Femur (tissue), 1 donor: ENCODE measurements around the gene INTS6.

Experiments used
- DNase-seq: peaks from one replicate; pipeline ENCODE4 v3.0.0-alpha.2; 2017

INTS6 gene

GRCh38 chr13:51397262-51397941 lies 55.4 kb downstream of the INTS6 start:
- DNase-seq = no peak

DNA sequence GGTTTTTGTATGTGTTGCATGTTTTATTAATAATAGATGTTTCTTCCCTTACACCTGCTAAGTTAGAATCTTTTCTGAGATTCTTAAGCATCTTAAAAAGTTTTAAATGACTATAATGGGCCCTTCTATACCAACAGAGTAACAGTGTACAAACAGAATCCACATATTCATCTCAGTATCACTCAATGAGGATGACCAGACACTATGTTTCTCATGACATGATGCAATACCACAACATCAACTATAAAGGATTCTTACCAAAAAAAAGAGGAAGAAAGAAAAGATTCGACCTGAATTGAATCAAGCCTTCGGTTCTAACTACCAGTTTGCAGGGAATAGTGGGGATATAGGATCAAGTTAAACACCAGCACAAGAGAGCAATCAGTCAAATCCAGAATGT lies 56.5 kb downstream of the INTS6 start:
- DNase-seq = no peak

GRCh38 chr13:51394724-51395123 lies 58.1 kb downstream of the INTS6 start:
- no peak for DNase-seq

DNA sequence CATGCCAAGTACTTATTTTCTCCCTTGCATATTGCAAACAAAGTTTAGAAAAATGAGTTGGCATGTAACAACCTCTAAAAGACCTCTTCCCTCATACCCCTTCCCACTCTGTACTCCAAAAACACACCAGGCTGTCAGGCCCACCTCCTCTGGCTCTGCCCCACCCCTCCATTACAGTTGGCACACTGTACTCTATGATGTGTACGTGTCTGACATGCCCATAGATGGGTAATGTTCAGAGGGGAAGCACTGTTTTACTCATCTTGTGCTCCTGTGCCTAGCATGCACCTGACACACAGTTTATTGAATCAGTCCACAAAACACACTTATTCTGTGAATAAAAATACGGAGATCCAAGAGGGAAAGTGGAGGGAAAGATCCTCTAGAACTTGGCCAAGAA lies 67.7 kb downstream of the INTS6 start:
- DNase-seq = no peak

GRCh38 chr13:51380269-51380668 lies 72.6 kb downstream of the INTS6 start:
- DNase-seq = no peak

GRCh38 chr13:51373451-51373850 lies 79.4 kb downstream of the INTS6 start:
- DNase-seq = no peak

- no peak for DNase-seq
Measured at GRCh38 chr13:51371768-51372399, 81.0 kb downstream of the INTS6 start.

GRCh38 chr13:51370811-51371210 lies 82.0 kb downstream of the INTS6 start:
- DNase-seq = no peak

DNA sequence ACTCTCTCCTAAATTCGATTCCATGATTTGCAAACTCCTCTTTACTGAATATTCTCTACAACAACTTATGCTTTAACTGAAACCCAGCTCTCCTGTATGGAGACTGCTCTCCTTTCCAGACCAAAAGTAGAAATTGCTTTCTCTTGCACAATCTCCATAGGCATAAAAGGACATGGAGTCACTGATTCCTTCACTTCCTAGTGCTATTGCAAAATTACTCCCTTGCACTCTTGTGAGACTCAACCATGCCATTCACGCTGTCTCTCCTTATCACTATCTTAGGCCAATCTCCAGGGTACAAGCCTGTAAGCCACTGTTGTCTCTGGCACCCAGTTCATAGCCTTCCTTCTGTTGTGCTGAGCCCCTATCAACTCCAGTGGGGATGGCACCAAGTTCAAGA lies 82.7 kb downstream of the INTS6 start:
- DNase-seq = no peak

- no peak for DNase-seq
Measured at GRCh38 chr13:51364404-51365008, 88.3 kb downstream of the INTS6 start.

DNA sequence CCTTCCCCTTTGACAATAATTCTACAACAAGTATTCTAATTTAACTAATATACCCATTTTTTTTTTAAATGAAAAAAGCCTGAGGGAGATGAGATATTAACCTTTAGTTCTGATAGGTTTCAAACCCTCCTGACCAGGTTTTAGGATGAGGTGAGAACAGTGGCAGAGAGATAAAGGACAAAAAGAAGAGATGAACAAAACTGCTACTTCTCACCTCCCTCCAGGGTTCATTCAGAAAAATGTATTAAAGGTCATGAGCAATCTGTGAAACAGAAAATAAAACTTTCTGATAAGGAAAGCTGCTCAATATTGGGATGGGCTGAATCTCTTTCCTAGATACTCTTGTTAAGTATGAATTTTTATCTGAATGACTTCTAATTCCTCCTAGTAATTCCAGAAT lies 89.2 kb downstream of the INTS6 start:
- no peak for DNase-seq

DNA sequence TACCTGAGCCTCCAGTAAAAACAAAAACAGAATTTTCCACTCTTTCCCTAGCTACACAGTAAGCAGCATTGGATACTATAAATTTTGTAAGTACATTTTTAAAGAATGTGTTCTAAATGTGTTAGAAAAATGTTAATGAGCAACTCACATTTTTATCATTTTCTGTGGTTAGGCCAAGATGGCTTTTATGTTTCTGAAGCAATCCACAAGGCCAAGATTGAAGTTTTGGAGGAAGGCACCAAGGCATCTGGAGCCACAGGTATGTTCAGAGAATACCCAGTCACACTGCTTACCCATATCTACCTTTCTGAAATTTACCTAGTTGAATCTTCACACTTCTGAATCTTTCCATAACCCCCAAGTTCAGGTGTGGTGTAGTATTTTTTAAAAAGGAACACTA lies 91.7 kb downstream of the INTS6 start:
- DNase-seq = no peak

GRCh38 chr13:51360489-51360888 lies 92.3 kb downstream of the INTS6 start:
- no peak for DNase-seq

GRCh38 chr13:51359352-51359751 lies 93.5 kb downstream of the INTS6 start:
- DNase-seq = no peak

GRCh38 chr13:51357928-51358595 lies 94.8 kb downstream of the INTS6 start:
- no peak for DNase-seq

GRCh38 chr13:51355217-51355616 lies 97.6 kb downstream of the INTS6 start:
- DNase-seq = no peak

- DNase-seq = no peak
Measured at GRCh38 chr13:51349016-51349415, 103.8 kb downstream of the INTS6 start.

DNA sequence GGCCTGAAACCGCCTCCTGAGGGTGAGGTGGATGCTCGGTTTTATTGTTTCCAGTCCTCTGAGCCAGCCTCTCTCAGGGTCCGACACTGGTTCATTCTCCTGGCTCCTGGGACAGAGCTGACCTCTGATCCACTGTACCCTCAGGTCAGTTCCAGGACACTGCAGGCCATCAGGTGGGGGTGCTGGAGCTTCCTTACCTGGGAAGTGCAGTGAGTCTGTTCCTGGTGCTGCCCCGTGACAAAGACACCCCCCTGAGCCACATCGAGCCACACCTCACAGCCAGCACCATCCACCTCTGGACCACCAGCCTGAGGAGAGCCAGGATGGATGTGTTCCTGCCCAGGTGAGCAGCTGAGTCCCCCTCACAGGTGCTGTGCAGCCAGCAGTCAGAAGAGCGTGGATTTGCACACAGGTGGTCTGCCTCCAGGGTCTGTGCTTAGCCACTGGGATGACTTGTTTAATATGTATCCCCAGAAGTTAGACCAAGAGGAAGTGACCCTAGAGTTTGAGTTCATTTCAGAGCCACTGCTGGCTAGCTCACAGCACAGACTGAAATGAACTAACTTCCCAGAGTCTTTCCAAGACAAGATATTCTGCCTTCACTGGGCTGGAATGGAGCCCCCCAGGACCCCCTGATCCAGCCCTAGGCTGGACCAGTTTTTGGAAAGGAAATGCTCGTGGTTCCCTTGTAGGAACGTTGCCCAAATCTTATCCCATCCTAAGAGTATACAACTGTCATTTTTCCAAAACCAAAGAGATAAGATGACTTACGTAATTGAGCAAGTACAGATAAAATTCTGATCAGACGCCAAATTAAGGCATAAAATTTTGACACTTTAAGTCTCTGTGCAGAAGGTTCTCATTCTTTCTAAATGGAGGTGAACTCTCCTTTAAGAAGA lies 104.5 kb downstream of the INTS6 start:
- no peak for DNase-seq

GRCh38 chr13:51347099-51347498 lies 105.7 kb downstream of the INTS6 start:
- DNase-seq = no peak

DNA sequence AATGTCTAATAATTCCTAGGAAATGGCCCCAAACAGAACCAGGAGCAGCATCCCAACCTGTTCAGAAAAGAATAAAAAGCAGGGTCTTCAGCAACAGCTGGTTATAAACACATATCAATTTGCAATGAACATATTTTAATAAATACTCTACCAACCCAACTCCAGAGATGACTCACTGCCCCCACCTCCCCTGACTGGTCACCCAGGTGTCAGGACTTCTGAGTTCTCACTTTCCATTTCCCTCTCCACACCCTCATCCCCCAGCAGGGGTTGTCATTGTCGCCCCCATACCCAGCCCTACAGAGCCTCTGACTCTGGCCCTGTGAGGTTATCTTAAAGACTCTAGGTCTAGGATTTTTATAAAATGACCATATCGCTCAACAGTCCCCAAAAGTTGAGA lies 106.4 kb downstream of the INTS6 start:
- DNase-seq = no peak

DNA sequence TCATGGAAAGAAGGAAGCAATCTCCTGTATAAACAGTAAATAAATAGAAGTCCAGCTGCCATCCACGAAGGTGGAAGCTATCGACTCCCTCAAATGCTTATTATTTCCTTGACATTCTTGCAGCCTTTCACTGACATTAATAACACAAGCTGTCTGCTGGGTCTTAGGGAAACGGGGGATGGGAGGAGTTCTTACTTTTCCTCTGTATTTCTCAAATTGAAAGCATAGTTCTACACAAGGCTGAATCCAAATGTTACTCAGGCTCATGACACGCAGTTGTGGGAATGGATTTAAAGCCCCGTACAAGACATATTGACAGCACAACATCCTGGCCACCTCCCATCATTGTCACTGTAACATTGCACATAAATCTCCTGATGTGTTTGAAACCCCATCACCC lies 109.4 kb downstream of the INTS6 start:
- no peak for DNase-seq

DNA sequence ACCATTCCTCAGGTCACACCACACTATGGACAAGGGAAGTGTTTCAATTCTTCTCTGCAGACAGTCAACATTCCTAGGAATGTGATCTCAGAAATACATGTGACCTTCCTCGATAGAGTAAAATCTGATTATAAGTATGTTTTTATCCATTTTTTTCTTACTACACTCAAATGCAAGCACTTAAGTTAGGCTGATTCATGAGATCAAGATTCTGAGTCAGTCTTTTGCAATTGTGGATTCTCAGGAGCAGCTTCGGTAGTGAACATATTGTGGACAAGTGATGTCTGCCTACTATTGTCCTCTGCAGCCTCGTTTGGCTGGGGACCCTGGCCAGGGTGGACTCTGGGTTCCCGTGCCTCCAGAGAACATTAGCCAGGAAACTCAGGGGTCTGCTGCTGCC lies 110.1 kb downstream of the INTS6 start:
- DNase-seq = no peak

- no peak for DNase-seq
Measured at GRCh38 chr13:51341791-51342190, 111.0 kb downstream of the INTS6 start.
